ENCODE data around the gene ZDHHC24. TPM values are rescaled to one million over a fixed set of nuclear protein-coding genes. Genes with fewer than 3 reads are reported as not detected.

ZDHHC24 gene
- total and polyA plus RNA-seq, 2 experiments from 2014 or later, result 5.6 to 13.1 TPM

DNA sequence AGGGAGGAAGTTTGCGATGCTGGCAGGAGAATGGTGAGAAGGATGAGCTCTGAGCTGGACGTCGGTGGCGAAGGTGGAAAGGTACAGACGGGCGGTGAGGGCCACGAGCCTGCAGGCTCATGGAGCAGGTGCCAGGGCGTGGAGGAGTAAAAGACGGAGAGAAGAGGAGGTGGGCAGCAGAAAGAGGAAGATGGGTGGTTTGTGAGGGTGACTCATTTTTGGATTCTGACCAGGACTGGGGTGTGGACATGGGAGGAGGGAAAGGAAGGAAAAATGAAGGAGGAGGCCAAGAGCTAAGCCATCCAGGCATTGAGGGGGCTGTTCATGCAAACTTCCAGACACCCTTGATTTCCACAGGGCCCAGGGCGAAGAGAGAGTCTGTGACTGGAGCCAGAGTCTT lies 3.5 kb downstream of the ZDHHC24 start:
- Histone ChIP-seq H3K4me1 (ENCODE audit: insufficient read depth) (peaks cover 18% of the 10 kb centered on the region), H4K20me1 (replicated peaks; ENCODE audit: insufficient read depth) (no peaks in the 10 kb centered on the region), H3K27ac (ENCODE audit: low read depth) (no peak overlapping the region), H3K4me2 (no peak overlapping the region), H3K9me2 (ENCODE audit: insufficient read depth) (no peaks in the 10 kb centered on the region), H2AFZ (no peak overlapping the region), H3K4me3 (no peak overlapping the region), H3K36me3 (ENCODE audit: insufficient read depth) (no peaks in the 10 kb centered on the region), H3K27me3 (ENCODE audit: insufficient read depth) (no peaks in the 10 kb centered on the region), H3F3A (replicated peaks; ENCODE audit: low read depth) (0 out of 2 replicates have a peak, but pooled peaks cover 7% of the 10 kb centered on the region), H3K79me2 (replicated peaks; ENCODE audit: insufficient read depth) (peaks cover 4% of the 10 kb centered on the region; the same call in 1 of the 2 replicates)
- H3K36me3 Mint-ChIP-seq (ENCODE audit: low read depth), result peaks cover 1% of the 10 kb centered on the region; the same call in 2 of the 3 replicates
- no peaks in the 10 kb centered on the region; the same call in 1 of the 3 replicates for H3K9me3 Mint-ChIP-seq
- TF ChIP-seq, protein P1, sequence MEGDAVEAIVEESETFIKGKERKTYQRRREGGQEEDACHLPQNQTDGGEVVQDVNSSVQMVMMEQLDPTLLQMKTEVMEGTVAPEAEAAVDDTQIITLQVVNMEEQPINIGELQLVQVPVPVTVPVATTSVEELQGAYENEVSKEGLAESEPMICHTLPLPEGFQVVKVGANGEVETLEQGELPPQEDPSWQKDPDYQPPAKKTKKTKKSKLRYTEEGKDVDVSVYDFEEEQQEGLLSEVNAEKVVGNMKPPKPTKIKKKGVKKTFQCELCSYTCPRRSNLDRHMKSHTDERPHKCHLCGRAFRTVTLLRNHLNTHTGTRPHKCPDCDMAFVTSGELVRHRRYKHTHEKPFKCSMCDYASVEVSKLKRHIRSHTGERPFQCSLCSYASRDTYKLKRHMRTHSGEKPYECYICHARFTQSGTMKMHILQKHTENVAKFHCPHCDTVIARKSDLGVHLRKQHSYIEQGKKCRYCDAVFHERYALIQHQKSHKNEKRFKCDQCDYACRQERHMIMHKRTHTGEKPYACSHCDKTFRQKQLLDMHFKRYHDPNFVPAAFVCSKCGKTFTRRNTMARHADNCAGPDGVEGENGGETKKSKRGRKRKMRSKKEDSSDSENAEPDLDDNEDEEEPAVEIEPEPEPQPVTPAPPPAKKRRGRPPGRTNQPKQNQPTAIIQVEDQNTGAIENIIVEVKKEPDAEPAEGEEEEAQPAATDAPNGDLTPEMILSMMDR (conservative IDR thresholded peaks at IDR 0.05; ENCODE audit: low read depth in 2 of 2), result no peak
- TF ChIP-seq NANOG (IDR thresholded peaks at IDR 0.05; ENCODE audit: borderline replicate concordance), result no peak
- TF ChIP-seq, protein P2, sequence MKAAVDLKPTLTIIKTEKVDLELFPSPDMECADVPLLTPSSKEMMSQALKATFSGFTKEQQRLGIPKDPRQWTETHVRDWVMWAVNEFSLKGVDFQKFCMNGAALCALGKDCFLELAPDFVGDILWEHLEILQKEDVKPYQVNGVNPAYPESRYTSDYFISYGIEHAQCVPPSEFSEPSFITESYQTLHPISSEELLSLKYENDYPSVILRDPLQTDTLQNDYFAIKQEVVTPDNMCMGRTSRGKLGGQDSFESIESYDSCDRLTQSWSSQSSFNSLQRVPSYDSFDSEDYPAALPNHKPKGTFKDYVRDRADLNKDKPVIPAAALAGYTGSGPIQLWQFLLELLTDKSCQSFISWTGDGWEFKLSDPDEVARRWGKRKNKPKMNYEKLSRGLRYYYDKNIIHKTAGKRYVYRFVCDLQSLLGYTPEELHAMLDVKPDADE (IDR thresholded peaks at IDR 0.05), result no peak
- TF ChIP-seq, protein P3, sequence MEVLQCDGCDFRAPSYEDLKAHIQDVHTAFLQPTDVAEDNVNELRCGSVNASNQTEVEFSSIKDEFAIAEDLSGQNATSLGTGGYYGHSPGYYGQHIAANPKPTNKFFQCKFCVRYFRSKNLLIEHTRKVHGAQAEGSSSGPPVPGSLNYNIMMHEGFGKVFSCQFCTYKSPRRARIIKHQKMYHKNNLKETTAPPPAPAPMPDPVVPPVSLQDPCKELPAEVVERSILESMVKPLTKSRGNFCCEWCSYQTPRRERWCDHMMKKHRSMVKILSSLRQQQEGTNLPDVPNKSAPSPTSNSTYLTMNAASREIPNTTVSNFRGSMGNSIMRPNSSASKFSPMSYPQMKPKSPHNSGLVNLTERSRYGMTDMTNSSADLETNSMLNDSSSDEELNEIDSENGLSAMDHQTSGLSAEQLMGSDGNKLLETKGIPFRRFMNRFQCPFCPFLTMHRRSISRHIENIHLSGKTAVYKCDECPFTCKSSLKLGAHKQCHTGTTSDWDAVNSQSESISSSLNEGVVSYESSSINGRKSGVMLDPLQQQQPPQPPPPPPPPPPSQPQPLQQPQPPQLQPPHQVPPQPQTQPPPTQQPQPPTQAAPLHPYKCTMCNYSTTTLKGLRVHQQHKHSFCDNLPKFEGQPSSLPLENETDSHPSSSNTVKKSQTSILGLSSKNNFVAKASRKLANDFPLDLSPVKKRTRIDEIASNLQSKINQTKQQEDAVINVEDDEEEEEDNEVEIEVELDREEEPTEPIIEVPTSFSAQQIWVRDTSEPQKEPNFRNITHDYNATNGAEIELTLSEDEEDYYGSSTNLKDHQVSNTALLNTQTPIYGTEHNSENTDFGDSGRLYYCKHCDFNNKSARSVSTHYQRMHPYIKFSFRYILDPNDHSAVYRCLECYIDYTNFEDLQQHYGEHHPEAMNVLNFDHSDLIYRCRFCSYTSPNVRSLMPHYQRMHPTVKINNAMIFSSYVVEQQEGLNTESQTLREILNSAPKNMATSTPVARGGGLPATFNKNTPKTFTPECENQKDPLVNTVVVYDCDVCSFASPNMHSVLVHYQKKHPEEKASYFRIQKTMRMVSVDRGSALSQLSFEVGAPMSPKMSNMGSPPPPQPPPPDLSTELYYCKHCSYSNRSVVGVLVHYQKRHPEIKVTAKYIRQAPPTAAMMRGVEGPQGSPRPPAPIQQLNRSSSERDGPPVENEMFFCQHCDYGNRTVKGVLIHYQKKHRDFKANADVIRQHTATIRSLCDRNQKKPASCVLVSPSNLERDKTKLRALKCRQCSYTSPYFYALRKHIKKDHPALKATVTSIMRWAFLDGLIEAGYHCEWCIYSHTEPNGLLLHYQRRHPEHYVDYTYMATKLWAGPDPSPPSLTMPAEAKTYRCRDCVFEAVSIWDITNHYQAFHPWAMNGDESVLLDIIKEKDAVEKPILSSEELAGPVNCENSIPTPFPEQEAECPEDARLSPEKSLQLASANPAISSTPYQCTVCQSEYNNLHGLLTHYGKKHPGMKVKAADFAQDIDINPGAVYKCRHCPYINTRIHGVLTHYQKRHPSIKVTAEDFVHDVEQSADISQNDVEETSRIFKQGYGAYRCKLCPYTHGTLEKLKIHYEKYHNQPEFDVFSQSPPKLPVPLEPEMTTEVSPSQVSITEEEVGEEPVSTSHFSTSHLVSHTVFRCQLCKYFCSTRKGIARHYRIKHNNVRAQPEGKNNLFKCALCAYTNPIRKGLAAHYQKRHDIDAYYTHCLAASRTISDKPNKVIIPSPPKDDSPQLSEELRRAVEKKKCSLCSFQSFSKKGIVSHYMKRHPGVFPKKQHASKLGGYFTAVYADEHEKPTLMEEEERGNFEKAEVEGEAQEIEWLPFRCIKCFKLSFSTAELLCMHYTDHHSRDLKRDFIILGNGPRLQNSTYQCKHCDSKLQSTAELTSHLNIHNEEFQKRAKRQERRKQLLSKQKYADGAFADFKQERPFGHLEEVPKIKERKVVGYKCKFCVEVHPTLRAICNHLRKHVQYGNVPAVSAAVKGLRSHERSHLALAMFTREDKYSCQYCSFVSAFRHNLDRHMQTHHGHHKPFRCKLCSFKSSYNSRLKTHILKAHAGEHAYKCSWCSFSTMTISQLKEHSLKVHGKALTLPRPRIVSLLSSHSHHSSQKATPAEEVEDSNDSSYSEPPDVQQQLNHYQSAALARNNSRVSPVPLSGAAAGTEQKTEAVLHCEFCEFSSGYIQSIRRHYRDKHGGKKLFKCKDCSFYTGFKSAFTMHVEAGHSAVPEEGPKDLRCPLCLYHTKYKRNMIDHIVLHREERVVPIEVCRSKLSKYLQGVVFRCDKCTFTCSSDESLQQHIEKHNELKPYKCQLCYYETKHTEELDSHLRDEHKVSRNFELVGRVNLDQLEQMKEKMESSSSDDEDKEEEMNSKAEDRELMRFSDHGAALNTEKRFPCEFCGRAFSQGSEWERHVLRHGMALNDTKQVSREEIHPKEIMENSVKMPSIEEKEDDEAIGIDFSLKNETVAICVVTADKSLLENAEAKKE (CRISPR knock-in tag; IDR thresholded peaks at IDR 0.05), result no peak
- TF ChIP-seq POLR2AphosphoS5 (IDR thresholded peaks at IDR 0.05; ENCODE audit: low read depth), result no peak
- no peak for TF ChIP-seq CREB1 (CRISPR knock-in tag; IDR thresholded peaks at IDR 0.05; ENCODE audit: low read depth)
- TF ChIP-seq, protein P4, sequence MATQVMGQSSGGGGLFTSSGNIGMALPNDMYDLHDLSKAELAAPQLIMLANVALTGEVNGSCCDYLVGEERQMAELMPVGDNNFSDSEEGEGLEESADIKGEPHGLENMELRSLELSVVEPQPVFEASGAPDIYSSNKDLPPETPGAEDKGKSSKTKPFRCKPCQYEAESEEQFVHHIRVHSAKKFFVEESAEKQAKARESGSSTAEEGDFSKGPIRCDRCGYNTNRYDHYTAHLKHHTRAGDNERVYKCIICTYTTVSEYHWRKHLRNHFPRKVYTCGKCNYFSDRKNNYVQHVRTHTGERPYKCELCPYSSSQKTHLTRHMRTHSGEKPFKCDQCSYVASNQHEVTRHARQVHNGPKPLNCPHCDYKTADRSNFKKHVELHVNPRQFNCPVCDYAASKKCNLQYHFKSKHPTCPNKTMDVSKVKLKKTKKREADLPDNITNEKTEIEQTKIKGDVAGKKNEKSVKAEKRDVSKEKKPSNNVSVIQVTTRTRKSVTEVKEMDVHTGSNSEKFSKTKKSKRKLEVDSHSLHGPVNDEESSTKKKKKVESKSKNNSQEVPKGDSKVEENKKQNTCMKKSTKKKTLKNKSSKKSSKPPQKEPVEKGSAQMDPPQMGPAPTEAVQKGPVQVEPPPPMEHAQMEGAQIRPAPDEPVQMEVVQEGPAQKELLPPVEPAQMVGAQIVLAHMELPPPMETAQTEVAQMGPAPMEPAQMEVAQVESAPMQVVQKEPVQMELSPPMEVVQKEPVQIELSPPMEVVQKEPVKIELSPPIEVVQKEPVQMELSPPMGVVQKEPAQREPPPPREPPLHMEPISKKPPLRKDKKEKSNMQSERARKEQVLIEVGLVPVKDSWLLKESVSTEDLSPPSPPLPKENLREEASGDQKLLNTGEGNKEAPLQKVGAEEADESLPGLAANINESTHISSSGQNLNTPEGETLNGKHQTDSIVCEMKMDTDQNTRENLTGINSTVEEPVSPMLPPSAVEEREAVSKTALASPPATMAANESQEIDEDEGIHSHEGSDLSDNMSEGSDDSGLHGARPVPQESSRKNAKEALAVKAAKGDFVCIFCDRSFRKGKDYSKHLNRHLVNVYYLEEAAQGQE (IDR thresholded peaks at IDR 0.05; ENCODE audit: unreplicated experiment), result no peak
- TF ChIP-seq EZH2phosphoT487 (IDR thresholded peaks at IDR 0.05; ENCODE audit: unreplicated experiment), result no peak
- TF ChIP-seq JUNB (IDR thresholded peaks at IDR 0.05; ENCODE audit: unreplicated experiment), result no peak
- TF ChIP-seq ZNF114 (CRISPR knock-in tag; IDR thresholded peaks at IDR 0.05), result no peak
- TF ChIP-seq ZNF331 (CRISPR knock-in tag; IDR thresholded peaks at IDR 0.05; ENCODE audit: low read depth), result no peak
- no peak for TF ChIP-seq EZH2 (IDR thresholded peaks at IDR 0.05; ENCODE audit: low read depth, unreplicated experiment)
- TF ChIP-seq STAT1 (IDR thresholded peaks at IDR 0.05; ENCODE audit: unreplicated experiment), result no peak
- ATAC-seq (no peak), DNase-seq (ENCODE audit: low spot score) (no peak)
- H3K4me1 Mint-ChIP-seq, result peaks cover 27% of the 10 kb centered on the region
- H3K27ac Mint-ChIP-seq, result no peak overlapping the region
- no peak overlapping the region; the same call in 2 of the 3 replicates for H3K4me3 Mint-ChIP-seq
- H3K27me3 Mint-ChIP-seq (ENCODE audit: insufficient read depth, low read depth, poor library complexity), result peaks cover 16% of the 10 kb centered on the region
